Measurements from ENCODE around the gene MYO3A.

GRCh38 chr10:26254616-26255015, 320.6 kb downstream of the MYO3A start:
- TF ChIP-seq SIN3A (IDR thresholded peaks at IDR 0.05; ENCODE audit: borderline replicate concordance, insufficient read depth, low read depth, low read length) (no peak), CTCF (IDR thresholded peaks at IDR 0.05) (no peak)
